ENCODE data around the gene TTLL12. TPM values are rescaled to one million over a fixed set of nuclear protein-coding genes. Genes with fewer than 3 reads are reported as not detected.

The TTLL12 gene
- total RNA-seq, 1 experiment from 2014 or later: 100 TPM

DNA sequence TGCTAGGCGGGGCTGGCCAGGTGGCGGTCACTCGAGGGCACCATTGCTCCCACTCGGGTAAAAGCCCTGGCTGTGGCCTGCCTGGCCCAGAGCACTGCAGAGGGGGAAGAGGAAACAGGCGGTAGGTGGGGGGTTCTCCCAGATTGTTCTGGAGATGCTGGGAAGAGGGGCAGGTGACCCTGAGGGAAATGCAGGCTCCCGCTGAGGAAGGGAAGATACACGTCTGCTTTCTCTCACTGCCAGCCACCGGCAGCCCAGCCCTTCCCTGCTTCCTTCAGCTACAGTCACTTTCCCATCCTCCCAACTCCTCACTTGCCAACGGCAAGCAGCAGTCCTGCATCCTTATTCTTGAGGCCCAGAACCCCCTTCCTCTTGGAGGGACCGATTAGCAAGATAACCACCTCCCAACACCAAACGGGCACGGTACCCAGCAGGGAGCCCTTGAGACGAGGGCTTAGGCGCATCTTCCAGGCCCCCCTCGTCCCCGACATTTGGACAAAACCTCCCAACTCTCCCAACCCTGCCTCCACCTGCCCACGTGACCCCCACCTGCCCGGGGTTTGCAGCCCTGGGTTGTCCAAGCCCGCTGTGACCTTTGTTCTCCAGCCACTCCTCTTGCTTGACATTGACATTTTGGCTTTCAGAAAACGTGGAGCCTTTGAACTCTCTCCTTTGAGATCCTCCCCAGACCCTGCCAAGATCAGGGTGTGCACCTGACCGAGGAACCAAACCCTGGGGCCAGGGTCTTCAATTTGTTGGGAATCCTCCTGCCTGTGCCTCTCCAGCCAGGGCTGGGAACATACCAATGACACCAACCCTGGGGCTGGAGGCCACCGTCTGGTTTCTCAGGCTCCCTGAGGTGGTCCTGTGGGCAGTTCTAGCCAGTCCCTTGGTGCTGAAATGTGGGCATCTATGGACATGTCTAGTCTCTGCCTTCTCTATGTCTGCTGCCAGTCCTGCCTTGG is 48.8 kb upstream of the TTLL12 start:
- no peak overlapping the region for H3K4me3 ChIP-seq (replicated peaks in 1 of 2; ENCODE audit: low read depth in 1 of 2, low read length in 2 of 2)
- H3K27ac ChIP-seq (ENCODE audit: low read depth, low read length): no peak overlapping the region
- no peaks in the 10 kb centered on the region for H4K20me1 ChIP-seq (ENCODE audit: insufficient read depth)
- TF ChIP-seq, protein P1, sequence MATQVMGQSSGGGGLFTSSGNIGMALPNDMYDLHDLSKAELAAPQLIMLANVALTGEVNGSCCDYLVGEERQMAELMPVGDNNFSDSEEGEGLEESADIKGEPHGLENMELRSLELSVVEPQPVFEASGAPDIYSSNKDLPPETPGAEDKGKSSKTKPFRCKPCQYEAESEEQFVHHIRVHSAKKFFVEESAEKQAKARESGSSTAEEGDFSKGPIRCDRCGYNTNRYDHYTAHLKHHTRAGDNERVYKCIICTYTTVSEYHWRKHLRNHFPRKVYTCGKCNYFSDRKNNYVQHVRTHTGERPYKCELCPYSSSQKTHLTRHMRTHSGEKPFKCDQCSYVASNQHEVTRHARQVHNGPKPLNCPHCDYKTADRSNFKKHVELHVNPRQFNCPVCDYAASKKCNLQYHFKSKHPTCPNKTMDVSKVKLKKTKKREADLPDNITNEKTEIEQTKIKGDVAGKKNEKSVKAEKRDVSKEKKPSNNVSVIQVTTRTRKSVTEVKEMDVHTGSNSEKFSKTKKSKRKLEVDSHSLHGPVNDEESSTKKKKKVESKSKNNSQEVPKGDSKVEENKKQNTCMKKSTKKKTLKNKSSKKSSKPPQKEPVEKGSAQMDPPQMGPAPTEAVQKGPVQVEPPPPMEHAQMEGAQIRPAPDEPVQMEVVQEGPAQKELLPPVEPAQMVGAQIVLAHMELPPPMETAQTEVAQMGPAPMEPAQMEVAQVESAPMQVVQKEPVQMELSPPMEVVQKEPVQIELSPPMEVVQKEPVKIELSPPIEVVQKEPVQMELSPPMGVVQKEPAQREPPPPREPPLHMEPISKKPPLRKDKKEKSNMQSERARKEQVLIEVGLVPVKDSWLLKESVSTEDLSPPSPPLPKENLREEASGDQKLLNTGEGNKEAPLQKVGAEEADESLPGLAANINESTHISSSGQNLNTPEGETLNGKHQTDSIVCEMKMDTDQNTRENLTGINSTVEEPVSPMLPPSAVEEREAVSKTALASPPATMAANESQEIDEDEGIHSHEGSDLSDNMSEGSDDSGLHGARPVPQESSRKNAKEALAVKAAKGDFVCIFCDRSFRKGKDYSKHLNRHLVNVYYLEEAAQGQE (IDR thresholded peaks at IDR 0.05; ENCODE audit: low read depth): no peak
- TF ChIP-seq SIN3A (IDR thresholded peaks at IDR 0.05; ENCODE audit: low read depth) (no peak), EGR1 (IDR thresholded peaks at IDR 0.05; ENCODE audit: low read depth) (no peak), RAD21 (IDR thresholded peaks at IDR 0.05; ENCODE audit: low read depth) (no peak), ZFX (IDR thresholded peaks at IDR 0.05) (no peak), EZH2 (IDR thresholded peaks at IDR 0.05) (no peak), TCF7L2 (IDR thresholded peaks at IDR 0.05; ENCODE audit: borderline replicate concordance, extremely low read depth, insufficient read depth, insufficient read length) (no peak), FOSL1 (IDR thresholded peaks at IDR 0.05; ENCODE audit: low read depth) (no peak), POLR2A (IDR thresholded peaks at IDR 0.05; ENCODE audit: borderline replicate concordance, extremely low read depth, insufficient read depth, insufficient read length) (no peak)
- TF ChIP-seq, protein P2, sequence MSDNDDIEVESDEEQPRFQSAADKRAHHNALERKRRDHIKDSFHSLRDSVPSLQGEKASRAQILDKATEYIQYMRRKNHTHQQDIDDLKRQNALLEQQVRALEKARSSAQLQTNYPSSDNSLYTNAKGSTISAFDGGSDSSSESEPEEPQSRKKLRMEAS (IDR thresholded peaks at IDR 0.05): no peak
- H3K4me2 ChIP-seq (ENCODE audit: low read length): no peak overlapping the region
- no peak overlapping the region for H2AFZ ChIP-seq (ENCODE audit: low read depth, low read length, poor library complexity, severe bottlenecking)
- H3K9ac ChIP-seq (ENCODE audit: low read length): no peak overlapping the region
- intact Hi-C loops (cut with micrococcal nuclease): no loop called here
- ChIA-PET CTCF (no interaction called here), POLR2A (no interaction called here), RAD21 (ENCODE audit: low non-redundant PET in 1 of 2, low total read pairs in 2 of 2, uncharacterized antibody in 2 of 2, unreplicated experiment in 2 of 2) (no interaction called here)
- H3K36me3 ChIP-seq (ENCODE audit: control insufficient read depth in 1 of 2, insufficient read depth in 2 of 2, low read length in 2 of 2): no peaks in the 10 kb centered on the region
- H3K9me2 ChIP-seq (ENCODE audit: insufficient read depth): no peaks in the 10 kb centered on the region
- no TSS peak for BruUV-seq (replicated peaks)
- H3K9me3 ChIP-seq (ENCODE audit: control insufficient read depth in 1 of 2, insufficient read depth in 1 of 2, low read depth in 1 of 2, low read length in 2 of 2): no peaks in the 10 kb centered on the region
- DNase-seq (ENCODE audit: low read depth, low spot score) (no peak), ATAC-seq (no peak)
- H3K79me2 ChIP-seq (ENCODE audit: insufficient read depth, low read length): no peaks in the 10 kb centered on the region
- peaks cover 0 to 7% of the 10 kb centered on the region in 2 experiments; a peak in 1 of 4 replicates for H3K4me1 ChIP-seq (ENCODE audit: control insufficient read depth in 1 of 2, insufficient read depth in 2 of 2, low read length in 2 of 2)
- no peaks in the 10 kb centered on the region for H3K27me3 ChIP-seq (ENCODE audit: insufficient read depth, low read length)

Measured in HCT116 (cell line).